Measurements from ENCODE around the gene PPT1.

PPT1 gene

GRCh38 chr1:40096977-40097782 lies at the start of gene PPT1:
Gene PPT1 (minus strand): TSS chr1:40097252. CDS start chr1:40097238, 14 bp downstream.
- DNase-seq = peak; percentile 87

DNA sequence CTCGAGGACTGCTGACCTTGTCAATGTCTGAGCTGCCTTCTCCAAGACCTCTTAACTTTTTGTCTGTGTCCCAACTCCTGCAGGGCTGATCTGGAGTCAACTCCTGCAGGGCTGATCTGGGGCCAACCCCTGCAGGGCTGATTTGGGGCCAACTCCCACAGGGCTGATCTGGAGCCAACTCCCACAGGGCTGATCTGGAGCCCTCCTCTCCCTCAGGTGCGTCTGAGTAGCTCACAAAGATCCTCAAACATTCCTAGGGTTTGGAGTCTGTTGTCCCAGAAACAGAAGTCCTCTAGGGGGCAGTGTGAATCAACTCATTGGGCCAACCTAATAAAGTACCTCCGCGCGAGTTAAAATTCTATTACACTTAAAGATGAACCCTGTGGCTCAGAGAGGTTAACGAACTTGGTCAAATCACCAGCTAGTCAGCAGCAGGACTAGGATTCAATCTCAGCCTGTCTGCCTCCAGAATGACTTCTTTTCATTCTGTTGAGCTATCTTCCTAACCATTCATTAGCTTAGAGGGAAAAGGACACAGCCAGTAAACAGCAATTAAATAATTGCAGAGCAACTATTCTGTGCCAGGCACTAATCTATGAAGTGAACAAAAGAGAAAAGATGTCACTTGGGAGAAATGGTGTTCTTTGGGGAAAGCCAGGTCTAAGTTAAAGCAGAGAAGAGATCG lies 47.0 kb upstream of the PPT1 start:
- DNase-seq = peak; percentile 58

DNA sequence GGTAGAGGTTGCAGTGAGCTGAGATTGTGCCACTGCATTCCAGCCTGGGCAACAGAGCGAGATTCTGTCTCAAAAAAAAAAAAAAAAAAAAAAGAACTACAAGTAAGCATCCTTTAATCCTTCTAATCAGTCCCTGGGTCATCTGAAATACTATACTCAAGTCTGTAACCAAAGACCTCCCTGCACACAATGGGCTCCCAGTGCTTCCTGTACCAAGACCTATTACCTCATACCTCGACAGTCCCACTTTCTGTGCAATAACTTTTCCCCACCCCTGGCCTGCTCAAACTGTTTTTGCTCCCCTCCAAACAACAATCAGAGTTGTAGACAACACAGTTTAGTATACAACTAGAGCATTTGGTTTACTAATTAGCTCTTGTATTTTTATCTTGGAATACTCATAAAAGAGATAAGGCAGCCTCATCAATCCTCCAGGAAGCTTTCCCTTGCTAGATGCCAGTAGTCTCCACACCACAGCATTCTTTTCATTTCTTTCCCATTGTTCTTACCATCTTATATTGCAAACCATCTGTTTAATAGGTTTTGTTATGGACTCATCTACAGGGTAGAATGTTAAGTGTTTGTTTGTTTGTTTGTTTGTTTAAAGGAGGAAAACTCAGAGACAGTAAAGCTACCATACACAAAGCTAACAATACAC lies 45.0 kb upstream of the PPT1 start:
- DNase-seq = no peak

DNA sequence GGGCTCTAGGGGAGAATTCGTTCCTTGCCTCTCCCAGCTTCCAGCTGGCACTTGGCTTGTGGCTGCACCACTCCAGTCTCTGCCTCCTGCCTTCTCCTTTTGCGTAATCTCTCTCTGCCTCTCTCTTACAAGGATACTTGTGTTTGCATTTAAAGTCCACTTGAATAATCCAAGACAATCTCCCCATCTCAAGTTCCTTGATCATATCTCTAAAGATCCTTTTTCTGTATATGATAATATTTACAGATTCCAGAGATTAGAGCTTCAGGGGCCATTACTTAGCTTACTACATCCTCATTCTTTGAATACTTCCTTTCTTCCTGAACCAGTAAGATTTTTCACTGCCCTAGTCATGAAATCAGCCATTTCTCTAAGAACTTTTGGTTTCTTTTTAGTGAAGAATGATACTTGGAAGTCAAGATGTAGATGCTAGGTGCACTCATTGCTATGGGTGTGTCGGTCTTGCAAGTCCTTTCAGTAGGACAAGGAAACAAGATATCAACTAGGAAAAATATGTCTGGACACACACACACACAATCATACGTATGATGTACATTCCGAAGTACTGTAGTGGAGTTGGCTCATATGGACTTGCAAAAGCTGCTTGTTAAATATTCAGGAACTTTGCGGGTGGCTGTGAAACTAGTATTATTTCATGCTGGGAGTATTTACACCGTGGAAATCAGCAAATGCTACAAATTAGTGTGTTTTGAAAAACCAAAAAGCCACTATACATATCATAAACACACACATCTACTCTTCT lies 43.3 kb upstream of the PPT1 start:
- no peak for DNase-seq

- DNase-seq = no peak
These were observed 36.8 kb upstream of the PPT1 start for GRCh38 chr1:40133839-40134238.

DNA sequence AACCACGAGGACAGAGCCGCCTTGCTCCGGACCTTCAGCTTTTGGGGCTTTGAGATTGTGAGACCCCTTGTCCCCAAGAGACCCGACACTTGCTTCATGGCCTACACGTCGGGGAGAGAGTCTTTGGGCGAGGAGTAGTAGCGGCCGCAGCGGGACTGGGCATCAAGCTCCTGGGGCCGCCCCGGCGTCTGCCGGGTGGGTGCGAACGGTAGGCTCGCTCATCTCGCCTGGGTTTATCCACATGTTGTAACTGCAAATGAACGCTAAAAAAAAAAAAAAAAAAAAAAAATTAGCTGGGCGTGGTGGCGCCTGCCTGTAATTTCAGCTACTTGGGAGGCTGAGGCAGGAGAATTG lies 36.2 kb upstream of the PPT1 start:
- DNase-seq = no peak

- DNase-seq = peak; percentile 50
These were observed 35.6 kb upstream of the PPT1 start for GRCh38 chr1:40132383-40133311.

DNA sequence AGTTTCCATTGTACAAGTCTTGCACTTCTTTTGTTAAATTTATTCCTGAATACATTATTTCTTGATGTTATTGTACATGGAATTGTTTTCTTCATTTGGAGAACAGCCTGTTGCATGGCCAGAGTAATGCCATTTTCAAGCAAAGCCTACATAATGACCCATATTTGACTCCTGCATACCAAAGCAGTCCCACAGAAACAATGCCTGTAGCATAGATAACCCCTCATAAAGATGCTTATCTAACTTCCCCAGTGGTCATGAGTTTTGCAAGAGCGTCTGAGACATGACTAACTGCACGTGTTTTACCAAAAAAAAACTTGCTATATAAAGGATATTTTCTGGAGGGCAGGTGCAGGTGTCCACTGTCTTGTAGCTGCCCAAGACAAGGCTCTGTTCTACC lies 33.8 kb upstream of the PPT1 start:
- DNase-seq = no peak

DNA sequence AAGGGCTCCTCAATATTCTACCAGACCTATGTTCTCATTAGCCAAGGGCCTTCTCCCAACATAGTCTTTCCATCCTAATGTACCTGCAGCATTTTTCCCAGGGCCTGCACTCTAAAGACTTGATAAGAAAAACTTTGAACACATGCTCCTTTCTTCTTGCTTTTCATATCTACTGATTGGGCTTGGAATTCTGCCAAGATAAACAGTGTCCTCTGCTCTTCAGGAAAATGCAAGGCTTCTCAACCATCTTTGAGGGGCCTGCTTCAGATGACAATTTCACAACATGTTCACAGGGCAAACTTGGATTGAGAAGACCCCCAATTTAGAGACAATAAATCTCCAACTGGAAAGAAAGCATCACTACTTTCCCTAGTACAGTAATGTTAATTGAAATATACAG lies 25.8 kb upstream of the PPT1 start:
- no peak for DNase-seq

DNA sequence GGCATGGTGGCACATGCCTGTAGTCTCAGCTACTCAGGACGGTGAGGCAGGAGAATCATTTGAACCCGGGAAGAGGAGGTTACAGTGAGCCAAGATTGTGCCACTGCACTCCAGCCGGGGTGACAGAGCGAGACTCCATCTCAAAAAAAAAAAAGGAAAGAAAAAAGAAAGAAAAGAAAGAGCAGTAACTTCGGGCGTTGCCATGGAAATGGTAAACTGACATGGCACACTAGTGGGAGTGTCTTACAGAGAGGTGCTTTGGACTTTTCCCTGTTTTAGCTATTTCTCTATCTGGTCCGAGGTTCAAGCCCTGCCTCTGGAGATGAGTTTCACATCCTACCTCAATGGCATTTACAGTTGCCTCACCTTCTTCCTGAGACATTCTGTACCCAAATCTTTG lies 23.1 kb upstream of the PPT1 start:
- no peak for DNase-seq

GRCh38 chr1:40114400-40114799 lies 17.3 kb upstream of the PPT1 start:
- DNase-seq = no peak

DNA sequence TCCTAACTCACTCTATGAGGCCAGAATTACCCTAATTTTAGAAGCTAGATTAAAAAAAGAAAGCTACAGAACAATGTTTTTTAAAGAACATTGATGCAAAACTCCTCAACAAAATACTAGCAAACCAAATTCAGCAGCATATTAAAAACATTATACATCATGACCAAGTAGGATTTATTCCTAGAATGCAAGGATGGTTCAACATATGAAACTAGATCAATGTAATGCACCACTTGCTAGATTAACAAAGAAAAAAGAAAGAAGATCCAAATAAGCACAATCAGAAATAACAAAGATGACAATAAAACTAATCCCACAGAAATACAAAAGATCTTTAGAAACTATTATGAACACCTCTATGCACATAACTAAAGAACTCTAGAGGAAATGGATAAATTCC lies 13.3 kb upstream of the PPT1 start:
- no peak for DNase-seq

GRCh38 chr1:40107290-40107959 lies 10.4 kb upstream of the PPT1 start:
- DNase-seq = no peak

GRCh38 chr1:40105028-40105427 lies 8.0 kb upstream of the PPT1 start:
- no peak for DNase-seq

- DNase-seq = no peak
These were observed 5.8 kb upstream of the PPT1 start for GRCh38 chr1:40102896-40103295.

GRCh38 chr1:40102038-40102437 lies 5.0 kb upstream of the PPT1 start:
- DNase-seq = no peak

DNA sequence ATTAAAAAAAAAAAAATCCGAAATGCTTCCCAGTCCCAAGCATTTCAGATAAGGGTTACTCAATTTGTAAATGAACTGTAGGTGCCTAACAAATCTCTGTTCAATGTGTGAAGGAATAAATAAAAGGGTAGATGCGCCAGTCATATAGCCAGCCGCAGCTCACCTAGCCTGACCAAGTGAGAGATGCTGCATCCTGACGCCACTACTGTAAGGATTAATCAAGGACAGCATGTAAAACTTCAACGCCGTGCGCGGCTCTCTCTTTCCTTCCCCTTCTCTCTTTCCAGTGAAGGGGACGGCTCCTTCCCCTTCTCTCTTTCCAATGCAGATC lies 441 bp downstream of the PPT1 start:
- DNase-seq = no peak

DNA sequence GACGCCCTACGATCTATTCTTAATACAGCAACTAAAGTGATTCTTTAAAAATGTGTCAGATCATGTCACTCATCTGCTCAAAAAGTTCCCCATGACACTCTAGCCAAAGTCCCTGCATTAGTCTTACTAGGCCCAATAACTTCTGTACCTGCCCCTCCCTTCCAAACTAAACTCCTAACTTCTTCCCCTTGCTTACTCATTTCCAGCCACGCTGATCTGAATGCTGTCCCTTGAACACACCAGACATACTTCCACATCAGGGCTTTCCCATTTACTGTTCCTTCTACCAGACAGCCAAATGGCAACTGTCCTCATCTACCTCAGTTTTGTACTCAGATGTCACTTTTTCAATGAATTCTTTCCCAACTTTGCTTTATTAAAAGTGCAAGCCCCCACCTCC lies 1.2 kb downstream of the PPT1 start:
- no peak for DNase-seq

DNA sequence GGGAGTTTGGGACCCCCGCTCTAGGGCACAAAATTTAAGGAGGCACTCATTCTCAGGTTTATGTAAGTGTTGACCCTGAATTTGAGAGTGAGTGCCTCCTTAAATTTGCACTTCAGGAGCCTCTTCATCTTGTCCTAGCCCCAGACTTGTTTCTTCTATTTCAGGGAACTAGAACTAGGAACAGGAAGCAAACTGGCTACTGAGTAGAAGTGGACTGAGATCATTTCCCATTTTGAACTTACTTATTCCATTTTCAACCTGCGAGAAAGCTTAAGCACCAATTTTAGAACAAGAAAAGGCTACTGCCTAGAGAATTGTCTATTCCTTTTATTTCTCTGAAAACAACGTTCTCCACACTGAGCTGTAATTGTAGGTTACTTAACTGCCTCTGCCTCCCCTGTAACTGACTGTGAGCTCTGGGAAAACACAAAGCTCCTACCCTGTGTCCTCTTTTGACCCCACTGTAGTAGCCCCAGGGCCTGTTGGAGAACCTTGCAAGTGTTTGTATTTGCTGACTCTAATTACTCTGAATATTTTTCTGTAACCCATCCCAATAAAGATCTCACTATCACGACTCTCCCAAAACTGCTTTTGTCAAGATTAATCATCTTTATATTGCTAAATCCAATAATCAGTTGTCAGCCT lies 2.5 kb downstream of the PPT1 start:
- no peak for DNase-seq

DNA sequence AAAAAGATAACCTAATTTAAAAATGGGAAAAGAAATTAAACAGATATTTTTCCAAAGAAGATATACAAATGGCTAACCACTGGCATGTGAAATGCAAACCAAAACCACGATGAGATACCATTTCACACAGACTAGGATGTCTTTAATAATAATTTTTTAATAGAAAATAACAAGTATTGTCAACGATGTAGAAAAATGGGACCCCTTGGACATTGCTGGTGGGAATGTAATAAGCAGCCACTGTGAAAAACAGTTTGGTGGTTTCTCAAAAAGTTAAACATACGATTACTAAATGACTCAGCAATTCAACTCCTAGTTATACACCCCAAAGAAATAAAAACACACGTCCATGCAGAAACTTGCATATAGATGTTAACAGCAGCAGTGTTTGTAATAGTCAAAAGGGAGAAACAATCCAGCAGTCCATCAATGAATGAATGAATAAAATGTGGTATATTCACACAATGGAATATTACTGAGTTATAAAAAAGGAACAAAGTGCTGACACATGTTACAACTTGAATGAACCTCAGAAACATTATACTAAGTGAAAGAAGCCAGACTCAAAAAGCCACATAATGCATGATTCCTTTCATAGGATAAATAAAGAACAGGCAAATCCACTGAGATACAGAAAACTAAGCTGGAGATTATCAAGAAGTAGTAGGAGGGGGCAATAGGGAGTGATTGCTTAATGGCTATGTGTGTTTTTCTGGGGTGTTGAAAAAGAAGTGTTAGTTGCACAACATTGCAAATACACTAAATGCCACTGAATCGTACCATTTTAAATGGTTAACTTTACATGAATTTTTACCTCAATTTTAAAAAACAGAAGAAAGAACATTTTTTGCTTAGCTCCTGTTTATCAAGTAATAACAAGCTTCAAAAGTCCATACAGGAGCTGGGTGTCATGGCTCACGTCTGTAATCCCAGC lies 4.1 kb downstream of the PPT1 start:
- DNase-seq = no peak

Measured in right forelimb (tissue), 1 donor.